Thyroid gland (tissue), 4 donors: ENCODE data around the gene ATP9B.

Experiments
- POLR2A ChIP-seq, 2 donors: fragments of 450-650 bp; IDR thresholded peaks; one replicate each; pipeline ENCODE4 v1.6.1; 2017; ENCODE audit warnings: antibody characterized with exemption in 2 of 2, mild to moderate bottlenecking in 2 of 2, moderate library complexity in 1 of 2
- TF ChIP-seq, protein P1 (sequence below), 6 experiments: fragments of 200-600 bp in 3 of 6; fragments of 450-650 bp in 3 of 6; sonication (generic) in 3 of 6; IDR thresholded peaks; one replicate each; pipeline ENCODE4 v1.5.1; 2016 to 2019; ENCODE audit warnings: antibody characterized with exemption in 6 of 6, mild to moderate bottlenecking in 2 of 6, inconsistent platforms in 1 of 6, moderate library complexity in 1 of 6

GRCh38 chr18:79064228-79064627 is 5.0 kb upstream of the ATP9B start:
- TF ChIP-seq, protein P1, sequence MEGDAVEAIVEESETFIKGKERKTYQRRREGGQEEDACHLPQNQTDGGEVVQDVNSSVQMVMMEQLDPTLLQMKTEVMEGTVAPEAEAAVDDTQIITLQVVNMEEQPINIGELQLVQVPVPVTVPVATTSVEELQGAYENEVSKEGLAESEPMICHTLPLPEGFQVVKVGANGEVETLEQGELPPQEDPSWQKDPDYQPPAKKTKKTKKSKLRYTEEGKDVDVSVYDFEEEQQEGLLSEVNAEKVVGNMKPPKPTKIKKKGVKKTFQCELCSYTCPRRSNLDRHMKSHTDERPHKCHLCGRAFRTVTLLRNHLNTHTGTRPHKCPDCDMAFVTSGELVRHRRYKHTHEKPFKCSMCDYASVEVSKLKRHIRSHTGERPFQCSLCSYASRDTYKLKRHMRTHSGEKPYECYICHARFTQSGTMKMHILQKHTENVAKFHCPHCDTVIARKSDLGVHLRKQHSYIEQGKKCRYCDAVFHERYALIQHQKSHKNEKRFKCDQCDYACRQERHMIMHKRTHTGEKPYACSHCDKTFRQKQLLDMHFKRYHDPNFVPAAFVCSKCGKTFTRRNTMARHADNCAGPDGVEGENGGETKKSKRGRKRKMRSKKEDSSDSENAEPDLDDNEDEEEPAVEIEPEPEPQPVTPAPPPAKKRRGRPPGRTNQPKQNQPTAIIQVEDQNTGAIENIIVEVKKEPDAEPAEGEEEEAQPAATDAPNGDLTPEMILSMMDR (IDR thresholded peaks at IDR 0.05), result no peak
- TF ChIP-seq POLR2A (IDR thresholded peaks at IDR 0.05), result no peak
